Measurements from ENCODE around the gene TRDN. TPM values are rescaled to one million over a fixed set of nuclear protein-coding genes. Genes with fewer than 3 reads are reported as not detected.

Gene TRDN
- total RNA-seq, 1 experiment from 2014 or later = 10.4 TPM

DNA sequence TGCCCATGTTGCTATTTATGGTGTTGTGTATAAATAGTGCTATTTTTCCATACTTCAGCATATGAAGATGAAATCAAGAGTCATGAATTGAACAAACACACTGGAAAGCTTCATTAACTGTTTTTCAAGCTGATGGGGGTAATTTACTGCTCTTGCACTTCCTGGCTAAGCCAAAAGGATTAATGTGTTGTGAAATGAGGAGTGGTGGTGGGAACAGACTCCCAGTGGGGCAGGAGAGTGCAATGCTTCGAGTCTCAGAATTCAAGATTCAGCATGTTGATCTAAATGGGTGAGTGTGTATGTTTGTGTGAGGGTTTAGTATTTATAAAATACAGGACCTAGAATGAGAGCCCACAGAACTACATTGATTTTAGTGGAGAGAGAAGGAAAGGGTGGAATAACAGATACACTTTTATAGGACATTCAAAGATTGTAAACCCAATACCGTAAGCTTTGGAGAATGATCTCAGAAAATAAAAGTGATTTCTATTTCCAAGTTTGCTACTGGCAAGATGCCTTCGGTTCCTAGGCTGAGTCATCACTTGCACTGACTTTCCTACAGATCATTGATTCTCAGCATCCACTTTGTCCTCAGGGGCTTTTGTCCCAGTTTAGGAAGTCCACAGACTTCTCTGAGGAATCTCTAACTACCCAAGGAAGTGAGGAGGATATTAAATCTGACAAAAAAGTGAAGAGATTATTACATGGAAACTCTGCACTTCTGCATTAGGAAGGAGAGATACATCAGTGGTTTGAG lies 303.6 kb downstream of the TRDN start:
- H3K9me3 ChIP-seq (ENCODE audit: control insufficient read depth, low read depth, low read length) = no peaks in the 10 kb centered on the region
- no peaks in the 10 kb centered on the region for H3K27me3 ChIP-seq (ENCODE audit: insufficient read depth, low read length)
- no peak overlapping the region for H2BK120ac ChIP-seq (ENCODE audit: low read depth, low read length, poor library complexity, severe bottlenecking)
- TF ChIP-seq, protein P1, sequence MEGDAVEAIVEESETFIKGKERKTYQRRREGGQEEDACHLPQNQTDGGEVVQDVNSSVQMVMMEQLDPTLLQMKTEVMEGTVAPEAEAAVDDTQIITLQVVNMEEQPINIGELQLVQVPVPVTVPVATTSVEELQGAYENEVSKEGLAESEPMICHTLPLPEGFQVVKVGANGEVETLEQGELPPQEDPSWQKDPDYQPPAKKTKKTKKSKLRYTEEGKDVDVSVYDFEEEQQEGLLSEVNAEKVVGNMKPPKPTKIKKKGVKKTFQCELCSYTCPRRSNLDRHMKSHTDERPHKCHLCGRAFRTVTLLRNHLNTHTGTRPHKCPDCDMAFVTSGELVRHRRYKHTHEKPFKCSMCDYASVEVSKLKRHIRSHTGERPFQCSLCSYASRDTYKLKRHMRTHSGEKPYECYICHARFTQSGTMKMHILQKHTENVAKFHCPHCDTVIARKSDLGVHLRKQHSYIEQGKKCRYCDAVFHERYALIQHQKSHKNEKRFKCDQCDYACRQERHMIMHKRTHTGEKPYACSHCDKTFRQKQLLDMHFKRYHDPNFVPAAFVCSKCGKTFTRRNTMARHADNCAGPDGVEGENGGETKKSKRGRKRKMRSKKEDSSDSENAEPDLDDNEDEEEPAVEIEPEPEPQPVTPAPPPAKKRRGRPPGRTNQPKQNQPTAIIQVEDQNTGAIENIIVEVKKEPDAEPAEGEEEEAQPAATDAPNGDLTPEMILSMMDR (conservative IDR thresholded peaks at IDR 0.05) = no peak
- H3K79me2 ChIP-seq (ENCODE audit: insufficient read depth, low read length) = no peaks in the 10 kb centered on the region
- Mint-ChIP-seq H3K27me3 (ENCODE audit: low read depth) (no peaks in the 10 kb centered on the region; the same call in 1 of the 2 replicates), H3K4me3 (no peak overlapping the region), H3K27ac (no peak overlapping the region), H3K9me3 (no peaks in the 10 kb centered on the region), H3K4me1 (no peaks in the 10 kb centered on the region), H3K36me3 (ENCODE audit: insufficient read depth in 1 of 3, low read depth in 3 of 3) (no peaks in the 10 kb centered on the region)
- H3K4ac ChIP-seq (ENCODE audit: low read depth, low read length) = no peak overlapping the region
- H3K4me2 ChIP-seq (ENCODE audit: insufficient read depth, insufficient read length, low read length) = no peak overlapping the region
- no peaks in the 10 kb centered on the region for H4K20me1 ChIP-seq (ENCODE audit: control insufficient read depth, insufficient read depth, insufficient read length)
- H4K5ac ChIP-seq (ENCODE audit: insufficient read length, low read depth, low read length) = no peak overlapping the region
- no peak overlapping the region for H2BK20ac ChIP-seq (ENCODE audit: low read depth, low read length, poor library complexity, severe bottlenecking)
- H3K4me1 ChIP-seq (ENCODE audit: insufficient read depth, low read length) = no peaks in the 10 kb centered on the region
- no peak overlapping the region for H3K18ac ChIP-seq (ENCODE audit: insufficient read length, low read depth, low read length)
- H3K9ac ChIP-seq (ENCODE audit: extremely low read depth, insufficient read length, low read length) = no peak overlapping the region
- no peak overlapping the region for H2AK5ac ChIP-seq (ENCODE audit: insufficient read length, low read length)
- H3T11ph ChIP-seq (ENCODE audit: low read length) = no peak overlapping the region
- no peak overlapping the region for H3K56ac ChIP-seq (ENCODE audit: insufficient read length, low read depth, low read length)
- H2BK5ac ChIP-seq (ENCODE audit: insufficient read length, low read length) = no peak overlapping the region
- H2BK15ac ChIP-seq (ENCODE audit: low read depth, low read length) = no peak overlapping the region
- H3K79me1 ChIP-seq (ENCODE audit: insufficient read depth, low read depth, low read length, poor library complexity, severe bottlenecking) = no peaks in the 10 kb centered on the region
- H2AFZ ChIP-seq (ENCODE audit: low read length) = no peak overlapping the region
- no peak overlapping the region for H4K91ac ChIP-seq (ENCODE audit: insufficient read length, low read depth, low read length)
- H3K27ac ChIP-seq (ENCODE audit: insufficient read length, low read depth, low read length) = no peak overlapping the region
- H3K23me2 ChIP-seq (ENCODE audit: insufficient read length, low read depth, low read length, poor library complexity, severe bottlenecking) = no peaks in the 10 kb centered on the region
- no peak overlapping the region for H3K14ac ChIP-seq (ENCODE audit: insufficient read depth, low read length)
- no peak overlapping the region for H3K23ac ChIP-seq (ENCODE audit: insufficient read length, low read depth, low read length)
- no peak for DNase-seq
- H2BK12ac ChIP-seq (ENCODE audit: insufficient read length, low read depth, low read length) = no peak overlapping the region
- WGBS (ENCODE audit: extremely low coverage, insufficient read length, low lambda C conversion rate) = no CpG with 5 or more reads among the region's 3 CpGs
- H4K8ac ChIP-seq (replicated peaks; ENCODE audit: insufficient read length, low read depth, low read length) = no peak overlapping the region
